ENCODE results near the gene MMP8. TPM values are rescaled to one million over a fixed set of nuclear protein-coding genes. Genes with fewer than 3 reads are reported as not detected.

MMP8 gene
- total RNA-seq, 1 donor from 2014 or later, result not detected

DNA sequence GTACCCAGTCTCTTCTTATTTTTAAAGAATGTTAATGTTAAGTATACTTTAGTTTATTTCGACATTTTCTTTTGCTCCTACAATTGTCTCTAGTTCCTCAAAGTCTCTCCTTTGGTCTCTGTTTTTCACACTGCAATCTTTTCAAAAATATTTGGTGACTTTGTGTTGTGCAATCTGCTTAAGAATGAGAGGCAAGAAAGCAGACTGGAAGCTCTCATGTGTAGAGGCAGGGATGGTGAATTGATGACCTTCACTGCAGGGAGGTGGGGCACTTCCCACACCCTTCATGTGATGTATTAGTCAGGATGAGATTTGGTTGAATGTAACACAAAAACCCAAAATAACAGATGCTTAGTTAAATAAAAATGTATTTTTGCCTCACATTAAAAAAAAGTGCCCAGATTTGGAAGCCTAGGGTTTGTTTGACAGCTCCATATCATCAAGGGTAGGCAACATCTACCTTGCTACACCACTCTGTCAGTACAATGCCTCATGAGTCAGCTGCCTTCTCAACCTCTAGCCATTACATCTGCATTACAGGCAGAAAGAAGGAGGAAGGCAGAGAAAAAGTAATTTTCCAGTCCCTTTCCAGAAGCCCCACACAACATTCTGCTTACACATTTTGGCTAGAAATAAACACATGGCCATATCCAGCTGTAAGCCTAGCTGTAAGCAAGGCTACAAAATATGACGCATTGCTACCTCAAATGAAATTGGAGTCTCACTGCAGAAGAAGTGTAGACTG is 15.4 kb downstream of the MMP8 start:
- Histone ChIP-seq H3K36me3 (no peaks in the 10 kb centered on the region), H3K27me3 (no peaks in the 10 kb centered on the region), H3K9ac (no peak overlapping the region), H3K4me1 (no peaks in the 10 kb centered on the region), H3K27ac (no peak overlapping the region), H2AFZ (replicated peaks) (no peak overlapping the region), H3K4me2 (no peak overlapping the region), H3K79me2 (ENCODE audit: low read depth) (no peaks in the 10 kb centered on the region), H4K20me1 (ENCODE audit: low read depth) (no peaks in the 10 kb centered on the region), H3K4me3 (no peak overlapping the region), H3F3A (ENCODE audit: low read depth) (no peaks in the 10 kb centered on the region), H3K9me3 (ENCODE audit: low read depth) (no peaks in the 10 kb centered on the region)
- no peak for TF ChIP-seq EZH2phosphoT487 (IDR thresholded peaks at IDR 0.05)
- Mint-ChIP-seq H3K36me3 (no peaks in the 10 kb centered on the region), H3K4me1 (no peaks in the 10 kb centered on the region), H3K27ac (no peak overlapping the region), H3K27me3 (ENCODE audit: insufficient read depth, low read depth) (no peaks in the 10 kb centered on the region), H3K4me3 (no peak overlapping the region), H3K9me3 (no peaks in the 10 kb centered on the region)
- no peak for DNase-seq (ENCODE audit: low spot score)

- no peak overlapping the region for H3K4me3 ChIP-seq
- Mint-ChIP-seq H3K27ac (no peak overlapping the region), H3K4me3 (no peak overlapping the region), H3K36me3 (no peaks in the 10 kb centered on the region), H3K27me3 (ENCODE audit: insufficient read depth, low read depth) (peaks cover 2% of the 10 kb centered on the region), H3K9me3 (no peaks in the 10 kb centered on the region), H3K4me1 (no peaks in the 10 kb centered on the region)
- no peak overlapping the region for H3K9ac ChIP-seq
- no peaks in the 10 kb centered on the region for H3K9me3 ChIP-seq (ENCODE audit: low read depth)
- no peaks in the 10 kb centered on the region for H3K36me3 ChIP-seq
- H3K27ac ChIP-seq, result no peak overlapping the region
- H3K4me1 ChIP-seq, result no peaks in the 10 kb centered on the region
- no peaks in the 10 kb centered on the region for H4K20me1 ChIP-seq (ENCODE audit: low read depth)
- no peak overlapping the region for H2AFZ ChIP-seq (replicated peaks)
- H3K79me2 ChIP-seq (ENCODE audit: low read depth), result no peaks in the 10 kb centered on the region
- TF ChIP-seq EZH2phosphoT487 (IDR thresholded peaks at IDR 0.05) (no peak), CTCF (IDR thresholded peaks at IDR 0.05) (no peak), EZH2 (IDR thresholded peaks at IDR 0.05) (no peak)
- no peak for DNase-seq (ENCODE audit: low spot score)
- no peaks in the 10 kb centered on the region for H3K27me3 ChIP-seq
- no peak overlapping the region for H3K4me2 ChIP-seq
- no peaks in the 10 kb centered on the region for H3F3A ChIP-seq (ENCODE audit: low read depth)
These were observed 16.1 kb downstream of the MMP8 start for GRCh38 chr11:102708654-102709053.

DNA sequence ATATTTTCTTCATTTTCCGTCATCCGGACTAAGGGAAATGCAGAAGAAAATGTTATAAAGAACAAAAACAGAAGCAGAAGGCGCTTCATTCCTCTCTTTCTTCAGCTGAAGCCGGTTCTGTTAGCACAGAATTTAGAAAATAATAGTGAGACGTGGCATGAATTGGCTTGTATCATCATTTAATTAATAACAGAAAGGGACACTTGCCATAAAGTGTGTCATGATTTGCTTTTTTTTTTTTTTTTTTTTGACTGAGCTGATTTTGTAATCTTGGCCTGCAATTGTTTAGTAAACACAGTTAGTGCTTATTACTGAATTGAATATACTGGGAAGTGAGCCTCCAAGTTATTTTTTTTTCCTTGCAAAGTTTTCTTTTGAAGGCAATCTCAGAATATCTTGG is 19.1 kb downstream of the MMP8 start, which contains the start of gene MMP27:
Gene MMP27, minus strand, starts transcription at position 144 of the 400 bp plus-strand sequence. Its CDS starts 55 bp downstream, at position 89.
- Histone ChIP-seq H2AFZ (replicated peaks) (no peak within 1 kb of the TSS), H4K20me1 (ENCODE audit: low read depth) (no peaks in the 10 kb centered on the region), H3F3A (ENCODE audit: low read depth) (no peaks in the 10 kb centered on the region), H3K9me3 (ENCODE audit: low read depth) (no peaks in the 10 kb centered on the region), H3K4me1 (no peaks in the 10 kb centered on the region), H3K27me3 (no peaks in the 10 kb centered on the region), H3K27ac (no peak within 1 kb of the TSS), H3K4me3 (no peak within 1 kb of the TSS), H3K4me2 (no peak within 1 kb of the TSS), H3K9ac (no peak within 1 kb of the TSS), H3K79me2 (ENCODE audit: low read depth) (no peaks in the 10 kb centered on the region), H3K36me3 (no peaks in the 10 kb centered on the region)
- H3K4me3 Mint-ChIP-seq, result no peak within 1 kb of the TSS
- H3K9me3 Mint-ChIP-seq, result no peaks in the 10 kb centered on the region
- H3K27me3 Mint-ChIP-seq (ENCODE audit: insufficient read depth, low read depth), result peaks cover 2% of the 10 kb centered on the region
- H3K36me3 Mint-ChIP-seq, result no peaks in the 10 kb centered on the region
- TF ChIP-seq EZH2 (IDR thresholded peaks at IDR 0.05), result no peak
- TF ChIP-seq EZH2phosphoT487 (IDR thresholded peaks at IDR 0.05), result no peak
- no peak for TF ChIP-seq CTCF (IDR thresholded peaks at IDR 0.05)
- no peak within 1 kb of the TSS for H3K27ac Mint-ChIP-seq
- DNase-seq (ENCODE audit: low spot score), result no peak
- H3K4me1 Mint-ChIP-seq, result no peaks in the 10 kb centered on the region

GRCh38 chr11:102704841-102705240 is 19.9 kb downstream of the MMP8 start:
- no peaks in the 10 kb centered on the region for H3K79me2 ChIP-seq (ENCODE audit: low read depth)
- Mint-ChIP-seq H3K27ac (no peak overlapping the region), H3K36me3 (no peaks in the 10 kb centered on the region), H3K4me3 (no peak overlapping the region), H3K4me1 (no peaks in the 10 kb centered on the region), H3K27me3 (ENCODE audit: insufficient read depth, low read depth) (peaks cover 2% of the 10 kb centered on the region), H3K9me3 (no peaks in the 10 kb centered on the region)
- no peaks in the 10 kb centered on the region for H3K4me1 ChIP-seq
- no peak overlapping the region for H2AFZ ChIP-seq (replicated peaks)
- no peak for DNase-seq (ENCODE audit: low spot score)
- no peaks in the 10 kb centered on the region for H3K36me3 ChIP-seq
- no peaks in the 10 kb centered on the region for H3K9me3 ChIP-seq (ENCODE audit: low read depth)
- TF ChIP-seq CTCF (IDR thresholded peaks at IDR 0.05) (no peak), EZH2phosphoT487 (IDR thresholded peaks at IDR 0.05) (no peak), EZH2 (IDR thresholded peaks at IDR 0.05) (no peak)
- no peak overlapping the region for H3K9ac ChIP-seq
- no peaks in the 10 kb centered on the region for H4K20me1 ChIP-seq (ENCODE audit: low read depth)
- H3K4me2 ChIP-seq, result no peak overlapping the region
- no peak overlapping the region for H3K4me3 ChIP-seq
- H3F3A ChIP-seq (ENCODE audit: low read depth), result no peaks in the 10 kb centered on the region
- no peak overlapping the region for H3K27ac ChIP-seq
- H3K27me3 ChIP-seq, result no peaks in the 10 kb centered on the region
